Neural crest cell (in vitro differentiated cells): ENCODE data around the gene OXSR1. TPM values are rescaled to one million over a fixed set of nuclear protein-coding genes. Genes with fewer than 3 reads are reported as not detected.

ENCODE experiments used
- DNase-seq: peaks from one replicate; pipeline ENCODE4 v3.0.0; 2021; ENCODE audit warnings: low read depth, mixed read lengths, low spot score
- H3K27ac Mint-ChIP-seq: one replicate; pipeline ENCODE4 v1.8.0; 2021; ENCODE audit warnings: mild to moderate bottlenecking, mixed read lengths; ENCODE audit not compliant: unreplicated experiment
- H3K27me3 Mint-ChIP-seq: 2 replicates; pipeline ENCODE4 v1.8.0; 2021; ENCODE audit warnings: low read depth, mild to moderate bottlenecking, mixed read lengths
- H3K36me3 Mint-ChIP-seq: 2 replicates; pipeline ENCODE4 v1.8.0; 2021; ENCODE audit warnings: low read depth, mild to moderate bottlenecking, mixed read lengths
- H3K4me1 Mint-ChIP-seq: 2 replicates; pipeline ENCODE4 v1.8.0; 2021; ENCODE audit warnings: mixed read lengths
- H3K4me3 Mint-ChIP-seq: one replicate; pipeline ENCODE4 v1.8.0; 2021; ENCODE audit warnings: mild to moderate bottlenecking, mixed read lengths
- H3K9me3 Mint-ChIP-seq: 2 replicates; pipeline ENCODE4 v1.8.0; 2021; ENCODE audit warnings: mixed read lengths
- total RNA-seq: library from RNA; stranded (reverse); gene quantifications from 2 replicates; pipeline ENCODE4 v1.2.1, GENCODE V29; 2021
- TF ChIP-seq, protein P1 (sequence below): fragments of 200-600 bp; sonication (generic); conservative IDR thresholded peaks from 2 replicates; pipeline ENCODE4 v1.5.0; 2021; ENCODE audit warnings: antibody characterized with exemption, mild to moderate bottlenecking

The OXSR1 gene
- total RNA-seq, 1 donor from 2014 or later, result 48.4 TPM

DNA sequence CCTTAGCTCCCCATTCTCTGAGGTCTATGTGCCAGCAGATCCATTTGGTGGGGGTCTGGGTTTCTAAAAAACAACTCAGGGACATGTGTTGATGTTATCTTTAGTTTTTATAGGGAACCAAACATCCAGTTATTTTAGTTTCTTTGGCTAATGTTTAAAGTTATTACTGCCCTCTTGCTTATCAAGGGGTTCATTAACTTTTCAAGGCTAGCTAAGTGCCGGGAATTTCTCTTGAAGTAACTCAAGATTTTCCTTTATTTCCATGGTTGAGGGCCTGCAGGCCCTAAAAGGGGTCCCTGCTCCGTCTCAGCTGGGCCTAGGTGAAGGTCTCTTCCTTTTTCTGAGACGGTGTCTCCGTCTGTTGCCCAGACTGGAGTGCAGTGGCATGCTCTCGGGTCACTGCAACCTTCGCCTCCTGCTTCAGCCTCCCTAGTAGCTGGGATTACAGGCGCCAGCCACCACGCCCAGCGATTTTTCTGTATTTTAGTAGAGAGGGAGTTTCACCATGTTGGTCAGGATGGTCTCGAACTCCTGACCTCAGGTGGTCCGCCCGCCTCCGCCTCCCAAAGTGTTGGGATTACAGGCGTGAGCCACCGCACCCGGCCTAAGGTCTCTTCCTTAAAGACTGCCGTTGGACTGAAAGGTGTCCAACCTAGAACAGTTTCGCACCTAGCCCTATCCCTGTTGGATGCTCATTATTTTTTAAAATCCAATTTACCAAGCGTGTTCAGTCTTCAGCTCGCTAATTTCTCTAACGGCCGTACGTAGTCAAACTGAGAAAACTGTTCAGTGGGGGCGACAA, 1.3 kb upstream of the OXSR1 start:
- DNase-seq, result no peak
- H3K36me3 Mint-ChIP-seq, result no peaks in the 10 kb centered on the region
- TF ChIP-seq, protein P1, sequence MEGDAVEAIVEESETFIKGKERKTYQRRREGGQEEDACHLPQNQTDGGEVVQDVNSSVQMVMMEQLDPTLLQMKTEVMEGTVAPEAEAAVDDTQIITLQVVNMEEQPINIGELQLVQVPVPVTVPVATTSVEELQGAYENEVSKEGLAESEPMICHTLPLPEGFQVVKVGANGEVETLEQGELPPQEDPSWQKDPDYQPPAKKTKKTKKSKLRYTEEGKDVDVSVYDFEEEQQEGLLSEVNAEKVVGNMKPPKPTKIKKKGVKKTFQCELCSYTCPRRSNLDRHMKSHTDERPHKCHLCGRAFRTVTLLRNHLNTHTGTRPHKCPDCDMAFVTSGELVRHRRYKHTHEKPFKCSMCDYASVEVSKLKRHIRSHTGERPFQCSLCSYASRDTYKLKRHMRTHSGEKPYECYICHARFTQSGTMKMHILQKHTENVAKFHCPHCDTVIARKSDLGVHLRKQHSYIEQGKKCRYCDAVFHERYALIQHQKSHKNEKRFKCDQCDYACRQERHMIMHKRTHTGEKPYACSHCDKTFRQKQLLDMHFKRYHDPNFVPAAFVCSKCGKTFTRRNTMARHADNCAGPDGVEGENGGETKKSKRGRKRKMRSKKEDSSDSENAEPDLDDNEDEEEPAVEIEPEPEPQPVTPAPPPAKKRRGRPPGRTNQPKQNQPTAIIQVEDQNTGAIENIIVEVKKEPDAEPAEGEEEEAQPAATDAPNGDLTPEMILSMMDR, result no peak
- H3K4me3 Mint-ChIP-seq, result peak overlapping the region; percentile 100
- H3K27me3 Mint-ChIP-seq, result no peaks in the 10 kb centered on the region
- peak overlapping the region; percentile 100 for H3K27ac Mint-ChIP-seq
- H3K9me3 Mint-ChIP-seq, result peaks cover 2% of the 10 kb centered on the region
- peaks cover 38% of the 10 kb centered on the region for H3K4me1 Mint-ChIP-seq

DNA sequence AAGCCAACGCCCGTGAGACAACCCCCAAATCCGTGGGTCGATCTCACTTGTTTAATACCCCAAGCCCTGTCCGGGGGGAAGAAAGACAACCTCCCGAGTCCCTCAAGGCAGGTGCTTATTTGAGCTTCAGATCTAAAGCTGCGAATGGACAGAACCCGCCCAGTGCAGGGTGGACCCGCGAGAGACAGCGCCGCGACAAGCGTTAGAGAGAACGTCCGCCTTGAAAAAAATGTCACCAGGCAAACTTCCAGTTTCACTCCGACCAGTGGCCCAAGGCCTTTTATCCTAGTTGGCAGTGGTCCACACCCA, 740 bp upstream of the OXSR1 start:
- no peak for DNase-seq
- H3K27ac Mint-ChIP-seq, result peak overlapping the region; percentile 100
- peaks cover 2% of the 10 kb centered on the region for H3K9me3 Mint-ChIP-seq
- peak overlapping the region; percentile 100 for H3K4me3 Mint-ChIP-seq
- no peaks in the 10 kb centered on the region for H3K27me3 Mint-ChIP-seq
- H3K36me3 Mint-ChIP-seq, result no peaks in the 10 kb centered on the region
- H3K4me1 Mint-ChIP-seq, result peaks cover 38% of the 10 kb centered on the region
- TF ChIP-seq, protein P1, result no peak

DNA sequence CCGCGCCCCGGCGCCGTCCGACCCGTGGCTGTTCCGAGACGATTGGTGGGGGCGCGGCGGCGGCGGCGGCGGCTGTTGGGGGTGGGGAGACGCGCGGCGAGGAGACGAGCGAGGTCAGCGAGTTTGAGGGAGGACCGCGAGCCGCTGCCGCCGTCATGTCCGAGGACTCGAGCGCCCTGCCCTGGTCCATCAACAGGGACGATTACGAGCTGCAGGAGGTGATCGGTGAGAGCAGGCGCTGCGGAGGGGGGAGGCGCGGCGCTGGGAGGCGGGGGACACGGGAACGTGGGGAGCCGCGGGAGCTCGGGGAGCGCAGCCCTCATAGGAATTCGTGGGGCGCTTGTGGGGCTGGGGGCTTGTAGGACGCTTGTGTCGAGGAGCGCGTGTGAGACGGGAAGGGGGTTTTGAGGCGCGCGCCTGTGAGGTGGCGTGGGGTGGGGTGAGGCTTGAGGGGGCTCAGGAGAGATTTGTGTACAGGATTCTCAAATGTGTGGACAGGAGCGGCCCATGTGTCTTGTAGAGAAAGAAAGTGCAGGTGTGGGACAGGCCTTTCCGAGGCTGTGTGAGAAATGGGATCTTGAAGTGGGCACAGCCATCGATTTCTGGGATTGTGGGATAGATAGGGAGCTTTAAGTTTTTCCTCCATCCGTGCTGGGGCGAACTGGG, 518 bp downstream of the OXSR1 start:
- Mint-ChIP-seq H3K4me1 (peaks cover 38% of the 10 kb centered on the region), H3K27ac (peak overlapping the region; percentile 95), H3K9me3 (no peaks in the 10 kb centered on the region), H3K27me3 (no peaks in the 10 kb centered on the region), H3K36me3 (no peaks in the 10 kb centered on the region), H3K4me3 (peak overlapping the region; percentile 100)
- TF ChIP-seq, protein P1, result no peak
- no peak for DNase-seq

- TF ChIP-seq, protein P1, result no peak
- peaks cover 38% of the 10 kb centered on the region for H3K4me1 Mint-ChIP-seq
- peak overlapping the region; percentile 100 for H3K4me3 Mint-ChIP-seq
- H3K9me3 Mint-ChIP-seq, result no peaks in the 10 kb centered on the region
- no peak overlapping the region for H3K27ac Mint-ChIP-seq
- H3K36me3 Mint-ChIP-seq, result no peaks in the 10 kb centered on the region
- no peaks in the 10 kb centered on the region for H3K27me3 Mint-ChIP-seq
- no peak for DNase-seq
Observed at GRCh38 chr3:38167591-38167990, 2.3 kb downstream of the OXSR1 start.

GRCh38 chr3:38168151-38169026, 3.1 kb downstream of the OXSR1 start:
- no peak for DNase-seq
- Mint-ChIP-seq H3K4me3 (peak overlapping the region; percentile 100), H3K36me3 (no peaks in the 10 kb centered on the region), H3K27me3 (no peaks in the 10 kb centered on the region), H3K4me1 (peaks cover 38% of the 10 kb centered on the region), H3K27ac (no peak overlapping the region), H3K9me3 (no peaks in the 10 kb centered on the region)
- TF ChIP-seq, protein P1, result no peak
